ENCODE results near the gene DNAH2. TPM values are rescaled to one million over a fixed set of nuclear protein-coding genes. Genes with fewer than 3 reads are reported as not detected.

DNAH2 gene
- total and polyA plus RNA-seq, 2 of the 13 experiments (the other 11 are each of a cell fraction or from before 2014, with no cell fraction given) = not detected

DNA sequence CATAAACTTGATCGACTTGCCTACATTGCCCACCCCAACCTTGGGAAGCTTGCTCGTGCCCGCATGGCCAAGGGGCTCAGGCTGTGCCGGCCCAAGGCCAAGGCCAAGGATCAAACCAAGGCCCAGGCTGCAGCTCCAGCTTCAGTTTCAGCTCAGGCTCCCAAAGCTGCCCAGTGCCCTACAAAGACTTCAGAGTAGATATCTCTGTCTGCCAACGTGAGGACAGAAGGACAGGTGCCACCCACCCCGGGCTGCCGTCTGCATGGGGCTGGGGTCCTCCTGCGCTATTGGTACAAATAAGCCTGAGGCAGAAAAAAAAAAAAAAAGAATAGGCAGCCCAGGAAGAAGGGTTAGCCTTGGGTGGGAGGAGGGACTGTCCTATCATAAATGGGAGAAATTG is 37.1 kb downstream of the DNAH2 start:
- intact Hi-C loops (cut with micrococcal nuclease; ENCODE audit: unreplicated experiment) = no loop called here
- no peak for TF ChIP-seq CCDC6 (CRISPR knock-in tag; IDR thresholded peaks at IDR 0.05)
- TF ChIP-seq EED (CRISPR knock-in tag; IDR thresholded peaks at IDR 0.05) = no peak
- TF ChIP-seq ATF5 (CRISPR knock-in tag; IDR thresholded peaks at IDR 0.05; ENCODE audit: low read depth) = no peak
- no peak for TF ChIP-seq SNAPC5 (CRISPR knock-in tag; IDR thresholded peaks at IDR 0.05; ENCODE audit: borderline replicate concordance)
- TF ChIP-seq CCAR2 (optimal IDR thresholded peaks at IDR 0.05; ENCODE audit: low read depth, low read length) = no peak
- Histone ChIP-seq H2AFZ (ENCODE audit: low read length) (no peak overlapping the region), H3K79me2 (ENCODE audit: insufficient read depth, low read length) (no peaks in the 10 kb centered on the region), H3K4me2 (ENCODE audit: low read depth, low read length) (no peak overlapping the region), H3K9me3 (ENCODE audit: low read length) (no peaks in the 10 kb centered on the region), H3K36me3 (replicated peaks in 1 of 2; ENCODE audit: control insufficient read depth in 1 of 2, insufficient read depth in 2 of 2, low read length in 2 of 2) (no peaks in the 10 kb centered on the region), H3K27me3 (ENCODE audit: control insufficient read depth in 1 of 2, insufficient read depth in 2 of 2, low read length in 2 of 2) (peaks cover 3 to 37% of the 10 kb centered on the region in 2 experiments; a peak in 4 of 5 replicates), H4K20me1 (ENCODE audit: insufficient read depth, low read length) (no peaks in the 10 kb centered on the region), H3K27ac (ENCODE audit: extremely low read length, insufficient read depth, low read length) (no peak overlapping the region), H3K4me3 (replicated peaks in 1 of 3; ENCODE audit: insufficient read depth in 1 of 3, low read depth in 2 of 3, low read length in 3 of 3) (no peak overlapping the region), H3K4me1 (ENCODE audit: insufficient read depth, low read length) (no peaks in the 10 kb centered on the region), H3K9ac (ENCODE audit: insufficient read depth, low read depth, low read length) (no peak overlapping the region)
- in situ Hi-C loops (cut with HindIII; ENCODE audit: extremely low pct_ligation_motif_present, low pct_unique_long_range_greater_than_20kb) = no loop called here
- CTCF ChIA-PET (ENCODE audit: low intra/inter-chr PET ratio, low total read pairs) = no interaction called here
- no peak for DNase-seq (ENCODE audit: low spot score)
- FAIRE-seq = no peak
- POLR2A ChIA-PET = no interaction called here
- WGBS (ENCODE audit: low lambda C conversion rate) = 50% methylated on average over 4 of the region's 8 CpGs
- BruUV-seq (replicated peaks) = no TSS peak
- ATAC-seq = no peak

GRCh38 chr17:7755095-7755890 is 37.7 kb downstream of the DNAH2 start:
- no peak overlapping the region for H2AFZ ChIP-seq (ENCODE audit: low read length)
- 19% methylated on average over 9 of the region's 9 CpGs for WGBS (ENCODE audit: low lambda C conversion rate)
- H3K4me3 ChIP-seq (replicated peaks in 1 of 3; ENCODE audit: insufficient read depth in 1 of 3, low read depth in 2 of 3, low read length in 3 of 3) = no peak overlapping the region
- BruUV-seq (replicated peaks) = no TSS peak
- intact Hi-C loops (cut with micrococcal nuclease; ENCODE audit: unreplicated experiment) (no loop called here), in situ Hi-C loops (cut with HindIII; ENCODE audit: extremely low pct_ligation_motif_present, low pct_unique_long_range_greater_than_20kb) (no loop called here)
- no peaks in the 10 kb centered on the region for H3K36me3 ChIP-seq (replicated peaks in 1 of 2; ENCODE audit: control insufficient read depth in 1 of 2, insufficient read depth in 2 of 2, low read length in 2 of 2)
- ATAC-seq = no peak
- no peak overlapping the region for H3K9ac ChIP-seq (ENCODE audit: insufficient read depth, low read depth, low read length)
- H3K27ac ChIP-seq (ENCODE audit: extremely low read length, insufficient read depth, low read length) = no peak overlapping the region
- DNase-seq (ENCODE audit: low spot score) = no peak
- POLR2A ChIA-PET = no interaction called here
- CTCF ChIA-PET (ENCODE audit: low intra/inter-chr PET ratio, low total read pairs) = no interaction called here
- no peaks in the 10 kb centered on the region for H3K9me3 ChIP-seq (ENCODE audit: low read length)
- H3K27me3 ChIP-seq (ENCODE audit: control insufficient read depth in 1 of 2, insufficient read depth in 2 of 2, low read length in 2 of 2) = peaks cover 3 to 37% of the 10 kb centered on the region in 2 experiments; a peak in 4 of 5 replicates
- no peaks in the 10 kb centered on the region for H4K20me1 ChIP-seq (ENCODE audit: insufficient read depth, low read length)
- no peak for FAIRE-seq
- H3K4me2 ChIP-seq (ENCODE audit: low read depth, low read length) = no peak overlapping the region
- H3K79me2 ChIP-seq (ENCODE audit: insufficient read depth, low read length) = no peaks in the 10 kb centered on the region
- H3K4me1 ChIP-seq (ENCODE audit: insufficient read depth, low read length) = no peaks in the 10 kb centered on the region
- TF ChIP-seq KIAA2018 (CRISPR knock-in tag; IDR thresholded peaks at IDR 0.05; ENCODE audit: borderline replicate concordance) (no peak), ZBTB7A (CRISPR knock-in tag; IDR thresholded peaks at IDR 0.05) (no peak), SETDB1 (CRISPR knock-in tag; IDR thresholded peaks at IDR 0.05; ENCODE audit: borderline replicate concordance) (no peak)
